Stromal cell of bone marrow (primary cell): ENCODE results near the gene SS18.
"Not testable (repeated sequence)": the region's sequence is repeated elsewhere in the genome, so short reads cannot be mapped to it uniquely, and the experiment has no call there.

Source experiments
- DNase-seq: peaks from one replicate; pipeline ENCODE4 v3.0.0-alpha.2; 2012; ENCODE audit warnings: low read depth

Gene SS18

DNA sequence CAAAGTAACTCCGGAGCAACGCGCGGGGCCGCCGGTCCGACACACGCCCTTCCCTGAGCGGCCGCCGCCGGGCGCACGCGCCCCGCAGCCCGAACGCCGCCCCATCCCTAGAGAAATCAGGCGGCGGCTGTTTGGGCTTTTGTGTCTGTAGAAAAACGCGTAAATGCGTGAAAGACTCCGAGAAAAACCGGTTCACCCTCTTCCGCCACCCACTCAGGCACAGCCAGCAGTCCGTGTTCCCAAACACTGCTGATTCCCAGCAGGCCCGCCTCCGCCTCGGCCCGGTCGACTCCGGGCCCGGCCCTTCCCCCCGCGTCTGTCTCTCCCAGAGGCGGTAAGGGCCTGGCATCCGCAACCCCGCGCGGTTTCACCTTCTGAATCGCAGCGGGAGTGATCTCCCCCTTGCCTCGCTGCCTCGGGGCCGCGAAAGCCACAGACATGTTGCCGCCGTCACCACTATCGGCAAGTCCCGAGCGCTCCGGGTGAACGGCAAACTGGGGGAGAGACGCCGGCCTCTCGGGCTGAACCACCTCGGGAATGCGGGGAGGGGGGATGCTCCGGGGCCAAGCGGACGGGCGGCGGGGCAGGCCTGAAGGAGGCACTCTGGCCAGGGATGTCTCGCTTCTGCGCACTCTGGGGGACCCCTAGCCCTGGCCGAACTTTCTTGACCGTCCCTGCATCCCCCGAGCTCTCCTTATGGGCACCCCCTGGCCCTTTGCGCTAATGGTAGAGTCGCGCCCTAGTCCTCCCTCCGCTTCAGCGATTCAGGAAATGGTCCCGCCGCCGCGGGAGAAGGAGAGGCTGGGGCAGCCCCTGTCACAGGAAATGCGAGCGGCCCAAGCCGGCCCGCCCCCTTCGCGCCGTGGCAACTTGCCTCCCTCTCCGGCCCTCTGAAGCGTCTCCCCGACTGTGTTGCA, at the start of gene SS18:
TSS of gene SS18 (minus strand) at position 484 of the 917 bp plus-strand sequence. CDS start at position 440, 44 bp downstream.
- peak; percentile 93 for DNase-seq

GRCh38 chr18:26135548-26135947, 45.1 kb upstream of the SS18 start:
- no peak for DNase-seq

GRCh38 chr18:26134107-26134506, 43.7 kb upstream of the SS18 start:
- no peak for DNase-seq

GRCh38 chr18:26133652-26134051, 43.2 kb upstream of the SS18 start, which contains the start of gene PSMA8:
PSMA8 (plus strand) TSS chr18:26133869; CDS start chr18:26133966, 97 bp downstream.
- DNase-seq = no peak

DNA sequence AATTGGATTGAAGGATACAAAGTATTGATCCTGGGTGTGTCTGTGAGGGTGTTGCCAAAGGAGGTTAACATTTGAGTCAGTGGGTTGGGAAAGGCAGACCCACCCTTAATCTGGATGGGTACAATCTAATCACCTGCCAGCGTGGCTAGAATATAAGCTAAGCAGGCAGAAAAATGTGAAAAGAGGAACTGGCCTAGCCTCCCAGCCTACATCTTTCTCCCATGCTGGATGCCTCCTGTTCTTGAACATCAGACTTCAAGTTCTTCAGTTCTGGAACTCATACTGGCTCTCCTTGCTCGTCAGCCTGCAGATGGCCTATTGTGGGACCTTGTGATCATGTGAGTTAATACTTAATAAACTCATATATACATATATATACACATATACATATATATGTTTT, 37.8 kb upstream of the SS18 start:
- not testable (repeated sequence) for DNase-seq

GRCh38 chr18:26127786-26128185, 37.4 kb upstream of the SS18 start:
- DNase-seq = no peak

DNA sequence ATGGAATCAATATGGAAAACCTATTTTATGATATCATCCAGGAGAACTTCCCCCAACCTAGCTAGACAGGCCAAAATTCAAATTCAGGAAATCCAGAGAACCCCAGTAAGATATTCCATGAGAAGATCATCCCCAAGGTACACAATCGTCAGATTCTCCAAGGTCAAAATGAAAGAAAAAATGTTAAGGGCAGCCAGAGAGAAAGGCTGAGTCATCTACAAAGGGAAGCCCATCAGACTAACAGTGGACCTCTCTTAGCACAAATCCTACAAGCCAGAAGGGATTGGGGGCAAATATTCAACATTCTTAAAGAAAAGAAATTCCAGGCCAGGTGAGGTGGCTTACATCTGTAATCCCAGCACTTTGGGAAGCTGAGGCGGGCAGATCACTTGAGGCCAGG, 31.6 kb upstream of the SS18 start:
- DNase-seq = not testable (repeated sequence)

- DNase-seq = no peak
These were observed 31.1 kb upstream of the SS18 start for GRCh38 chr18:26121476-26121875.

DNA sequence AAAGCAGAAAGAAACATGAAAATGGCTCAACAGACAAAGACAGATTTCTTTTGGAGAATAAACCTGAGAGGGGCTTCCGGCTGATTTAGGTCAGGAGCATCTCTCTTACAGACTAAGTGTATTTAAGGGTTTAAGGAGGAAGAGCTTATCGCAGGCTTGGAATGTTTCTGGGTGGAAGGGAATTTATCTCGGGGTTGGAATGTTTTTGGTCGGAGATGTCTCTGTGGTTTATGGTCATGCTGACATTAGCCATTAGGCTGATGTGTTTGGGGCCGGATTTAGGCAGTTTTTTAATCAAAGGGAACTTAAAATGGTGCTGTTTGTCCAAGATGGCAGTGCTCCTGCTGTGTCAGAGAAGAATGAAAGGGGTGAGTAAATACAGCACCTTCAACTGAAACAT, 28.8 kb upstream of the SS18 start:
- DNase-seq = no peak

- DNase-seq = no peak
These were observed 13.6 kb upstream of the SS18 start for GRCh38 chr18:26104035-26104434.

GRCh38 chr18:26103579-26103978, 13.2 kb upstream of the SS18 start:
- no peak for DNase-seq

- DNase-seq = no peak
These were observed 7.2 kb upstream of the SS18 start for GRCh38 chr18:26097563-26097962.

DNA sequence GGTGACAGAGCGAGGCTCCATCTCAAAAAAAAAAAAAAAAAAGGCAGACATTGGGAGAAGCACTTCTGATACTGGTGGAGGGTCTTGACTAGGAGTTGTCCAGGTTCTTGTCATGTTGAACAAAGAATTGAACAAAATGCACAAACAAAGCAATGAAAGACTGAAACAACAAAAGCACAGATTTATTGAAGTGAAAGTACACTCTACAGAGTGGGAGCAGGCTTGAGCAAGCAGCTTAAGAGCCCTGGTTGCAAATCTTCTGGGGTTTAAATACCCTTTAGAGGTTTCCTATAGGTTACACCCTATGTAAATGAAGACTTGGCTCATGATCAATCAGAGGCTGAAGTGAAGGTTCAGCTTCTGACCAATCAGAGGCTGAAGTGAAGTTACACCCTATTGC, 6.4 kb upstream of the SS18 start:
- no peak for DNase-seq

DNA sequence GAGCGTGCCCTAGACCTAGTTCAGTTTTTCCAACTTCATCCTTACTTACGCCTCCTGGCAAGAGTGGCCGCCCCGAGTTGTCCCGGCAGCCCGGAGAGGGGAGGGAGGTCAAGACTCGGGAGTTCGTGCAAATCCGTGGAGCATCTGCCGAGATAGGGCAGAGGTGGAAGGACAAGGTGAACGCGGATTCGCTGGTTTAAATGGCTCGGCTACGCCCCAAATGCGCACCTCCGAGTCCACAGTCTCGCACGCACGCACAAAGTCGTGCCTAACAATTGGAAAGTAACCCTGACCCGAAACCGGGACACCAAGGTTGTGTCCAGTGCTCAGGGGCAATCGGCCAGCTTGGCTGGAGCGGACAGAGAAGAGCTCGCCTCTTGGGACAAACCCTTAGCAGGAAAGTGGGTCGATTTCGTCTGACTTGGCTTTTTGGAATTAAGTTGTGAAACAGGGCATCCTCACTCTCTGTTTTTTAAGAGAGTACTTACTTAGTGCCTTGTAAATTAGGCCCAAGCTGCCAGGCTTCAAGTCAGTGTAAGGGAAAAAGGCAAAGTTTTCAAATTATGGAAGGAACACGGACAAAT, 726 bp upstream of the SS18 start:
- DNase-seq = peak; percentile 32

GRCh38 chr18:26089293-26090129, 902 bp downstream of the SS18 start:
- DNase-seq = no peak

- DNase-seq = no peak
These were observed 1.9 kb downstream of the SS18 start for GRCh38 chr18:26088487-26088886.

DNA sequence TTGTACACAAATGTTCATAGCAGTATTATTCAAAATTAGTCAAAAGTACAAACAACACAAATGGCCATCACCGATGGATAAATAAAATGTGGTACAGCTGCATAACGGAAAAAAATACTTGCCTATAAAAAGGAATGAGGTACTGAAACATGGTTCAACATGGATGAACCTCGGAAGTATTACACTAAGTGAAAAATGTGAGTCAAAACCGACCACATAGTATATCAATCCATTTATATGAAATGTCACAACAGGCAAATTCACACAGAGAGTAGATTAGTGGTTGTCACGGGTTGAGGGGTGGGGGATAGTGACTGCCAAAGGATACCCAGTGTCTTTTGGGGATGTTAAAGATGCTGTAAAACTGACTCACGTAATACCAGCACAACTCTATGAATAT, 3.5 kb downstream of the SS18 start:
- no peak for DNase-seq

DNA sequence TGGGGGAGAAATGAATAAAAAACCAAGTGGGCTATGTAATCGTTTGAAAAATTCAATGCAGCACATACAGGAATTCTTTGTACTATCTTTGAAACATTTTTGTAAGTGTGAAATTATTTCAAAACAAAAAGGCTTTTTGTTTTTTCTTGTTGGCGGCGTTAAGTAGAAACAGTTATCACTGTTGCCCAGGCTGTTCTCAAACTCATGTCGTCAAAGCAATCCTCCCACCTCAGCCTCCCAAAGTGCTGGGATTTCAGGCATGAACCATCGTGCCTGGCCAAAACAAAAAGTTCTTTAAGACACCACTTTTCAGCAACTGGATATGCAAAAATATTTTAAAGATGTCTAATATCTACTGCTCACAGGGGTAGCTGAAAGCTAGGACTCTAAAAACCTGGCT, 5.4 kb downstream of the SS18 start:
- DNase-seq = no peak

DNA sequence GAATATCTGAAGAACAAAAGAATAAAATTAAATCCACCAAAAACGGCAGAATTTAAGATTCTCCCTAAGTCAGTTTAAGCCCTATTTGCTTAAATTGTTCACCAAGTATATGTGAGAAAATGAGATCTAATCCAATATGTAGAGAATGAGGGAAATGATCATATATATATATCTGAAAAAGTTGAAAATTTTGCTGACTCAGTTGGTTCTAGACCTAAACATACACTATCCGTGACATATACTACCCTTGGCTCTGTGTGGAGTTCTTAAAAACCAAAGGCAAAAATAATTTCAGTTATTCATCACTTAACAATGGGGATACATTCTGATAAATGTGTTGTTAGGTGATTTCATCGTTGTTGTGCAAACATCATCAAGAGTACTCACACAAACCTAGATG, 7.3 kb downstream of the SS18 start:
- DNase-seq = no peak

DNA sequence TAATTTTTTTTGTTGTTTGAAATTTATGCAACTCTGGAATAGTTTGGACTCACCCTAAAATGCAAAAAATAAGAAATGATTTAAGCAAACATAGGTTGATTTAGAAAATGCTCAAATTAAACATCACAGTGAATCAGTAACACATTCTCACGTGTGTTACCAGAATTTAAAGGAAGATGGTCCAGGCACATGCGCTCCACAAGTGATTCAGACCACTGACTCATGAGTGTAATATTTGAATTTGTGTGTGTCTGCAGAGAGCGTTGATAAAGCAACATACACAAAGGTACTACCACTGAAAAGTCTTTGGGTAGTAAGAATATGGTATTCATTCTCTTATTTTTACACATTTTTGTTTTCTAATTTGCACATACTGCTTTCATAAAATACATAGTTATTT, 7.9 kb downstream of the SS18 start:
- DNase-seq = no peak

DNA sequence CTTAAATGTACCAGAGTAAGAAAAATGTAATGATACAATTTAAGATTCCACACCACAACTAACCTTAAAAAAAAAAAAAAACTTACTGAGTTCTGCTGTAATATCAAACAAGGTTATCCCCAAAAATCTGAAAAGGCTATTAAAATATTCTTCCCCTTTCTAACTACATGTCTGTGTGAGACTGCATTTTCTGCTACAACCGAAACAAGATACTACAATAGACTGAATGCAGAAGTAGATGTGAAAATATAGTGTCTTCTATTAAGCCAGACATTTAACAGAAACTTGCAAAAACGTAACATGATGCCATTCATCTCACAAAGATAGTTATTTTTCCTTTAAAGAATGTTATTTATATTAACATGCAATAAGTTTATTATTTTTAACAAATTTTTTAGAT, 16.2 kb downstream of the SS18 start:
- no peak for DNase-seq

DNA sequence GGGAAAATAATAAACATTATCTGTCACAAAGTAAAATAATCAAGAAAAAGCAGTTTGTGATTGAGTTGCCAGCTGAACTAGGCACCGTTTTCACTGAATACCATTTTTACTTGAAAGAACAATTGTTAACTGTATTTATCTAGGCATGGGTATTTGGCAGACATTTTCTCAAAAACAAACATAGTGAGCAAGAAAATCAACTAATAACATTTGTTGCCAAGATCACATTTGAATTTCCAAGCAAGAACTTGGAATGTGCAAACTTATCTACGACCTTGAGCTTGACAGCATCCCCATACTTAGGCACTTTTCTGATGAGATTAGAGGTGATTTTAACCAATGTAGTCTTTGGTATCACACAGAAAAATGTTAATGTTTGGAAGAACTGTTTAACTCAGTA, 16.7 kb downstream of the SS18 start:
- no peak for DNase-seq

- DNase-seq = no peak
These were observed 18.7 kb downstream of the SS18 start for GRCh38 chr18:26071725-26072124.
